Muscle of back (tissue), 11 donors: ENCODE results near the gene ALOX5. TPM values are rescaled to one million over a fixed set of nuclear protein-coding genes. Genes with fewer than 3 reads are reported as not detected.
"Not testable (repeated sequence)": the region's sequence is repeated elsewhere in the genome, so short reads cannot be mapped to it uniquely, and the experiment has no call there.

Source experiments
- DNase-seq, 3 donors: peaks; one replicate each; pipeline versions ENCODE4 v3.0.0 to v3.0.0-alpha.2; 2013
- polyA plus RNA-seq, 10 donors: library from polyadenylated mRNA; unstranded; fragments of 120-200 nt; gene quantifications; one replicate each; pipeline ENCODE4 v1.2.1, GENCODE V29; 2013; ENCODE audit not compliant: insufficient read length in 10 of 10

Gene ALOX5
- polyA plus RNA-seq, 10 donors: 0.50 to 3.2 (median 1.3) TPM

- peak in 1 of 3 donors; percentile 24 for DNase-seq
Measured at GRCh38 chr10:45404087-45404769, 30.2 kb downstream of the ALOX5 start.

- DNase-seq: no peak
Measured at GRCh38 chr10:45404770-45405120, 30.7 kb downstream of the ALOX5 start.

- DNase-seq: no peak
Measured at GRCh38 chr10:45407542-45407941, 33.5 kb downstream of the ALOX5 start.

GRCh38 chr10:45408421-45409319 is 34.7 kb downstream of the ALOX5 start:
- no peak for DNase-seq

GRCh38 chr10:45409347-45409746 is 35.3 kb downstream of the ALOX5 start:
- DNase-seq: not testable (repeated sequence)

- DNase-seq: no peak
Measured at GRCh38 chr10:45409782-45410181, 35.8 kb downstream of the ALOX5 start.

GRCh38 chr10:45410489-45410806 is 36.4 kb downstream of the ALOX5 start:
- DNase-seq: no peak

- DNase-seq: no peak
Measured at GRCh38 chr10:45410807-45411606, 37.0 kb downstream of the ALOX5 start.

GRCh38 chr10:45411607-45411940 is 37.6 kb downstream of the ALOX5 start:
- DNase-seq: no peak

GRCh38 chr10:45415062-45415461 is 41.0 kb downstream of the ALOX5 start:
- DNase-seq: not testable (repeated sequence)

- no peak for DNase-seq
Measured at GRCh38 chr10:45416603-45417002, 42.6 kb downstream of the ALOX5 start.

- no peak for DNase-seq
Measured at GRCh38 chr10:45417746-45418145, 43.7 kb downstream of the ALOX5 start.

- DNase-seq: no peak
Measured at GRCh38 chr10:45418417-45418848, 44.4 kb downstream of the ALOX5 start.

GRCh38 chr10:45418849-45419675 is 45.0 kb downstream of the ALOX5 start:
- DNase-seq: peak; percentile 57 to 94 (median 78)

GRCh38 chr10:45419676-45420025 is 45.6 kb downstream of the ALOX5 start:
- DNase-seq: peak in 1 of 3 donors; percentile 49

- DNase-seq: peak; percentile 71 to 88 (median 82)
Measured at GRCh38 chr10:45420453-45421192, 46.6 kb downstream of the ALOX5 start.

GRCh38 chr10:45421221-45422097 is 47.4 kb downstream of the ALOX5 start:
- DNase-seq: peak in 1 of 3 donors; percentile 41

GRCh38 chr10:45422207-45422865 is 48.3 kb downstream of the ALOX5 start:
- DNase-seq: no peak
